GM12878 (cell line): ENCODE results near the gene ACKR2. TPM values are rescaled to one million over a fixed set of nuclear protein-coding genes. Genes with fewer than 3 reads are reported as not detected.

ENCODE experiments used
- ATAC-seq: fragments of 200-7000 bp; cut with Tn5 transposase; 3 replicates; pipeline ENCODE4 v1.9.1; 2020; ENCODE audit warnings: mild to moderate bottlenecking, moderate library complexity
- BruUV-seq: library from RNA; stranded (reverse); fragments of 400-500 nt; replicated peaks from 2 replicates; lab custom pipeline; 2021; lab: Mats Ljungman, UMichigan
- CTCF ChIA-PET: fragments of 300-600 bp; sonication (Branson Sonifier 250); formaldehyde crosslinking; extraction: SDS; loops from one replicate; lab custom pipeline; 2021; ENCODE audit warnings: inconsistent platforms; lab: Yijun Ruan, JAX
- POLR2A ChIA-PET: fragments of 350-600 bp; formaldehyde crosslinking; extraction: SDS; loops from one replicate; lab custom pipeline; 2021; ENCODE audit warnings: inconsistent platforms; lab: Charles Lee
- RAD21 ChIA-PET: fragments of 300-600 bp; sonication (Branson Sonifier 250); formaldehyde crosslinking; loops from one replicate; lab custom pipeline; 2023; ENCODE audit warnings: antibody characterized with exemption; ENCODE audit not compliant: unreplicated experiment; lab: Charles Lee
- SMC1A ChIA-PET: fragments of 300-600 bp; sonication (Branson Sonifier 250); formaldehyde crosslinking; loops from one replicate; lab custom pipeline; 2023; ENCODE audit not compliant: unreplicated experiment, uncharacterized antibody; lab: Charles Lee
- DNase-seq: peaks from one replicate; pipeline ENCODE4 v3.0.0-alpha.2; 2011; ENCODE audit warnings: low read depth, low spot score
- FAIRE-seq: peaks from 3 replicates; lab custom pipeline; 2011; peaks lifted over from hg19 to GRCh38; lab: Jason Lieb, UNC
- H2AFZ ChIP-seq: 2 replicates; pipeline ENCODE4 v1.6.0; 2011; ENCODE audit warnings: low read depth, low read length, control low read depth; ENCODE audit not compliant: control insufficient read depth
- H3K27ac ChIP-seq: 2 replicates; pipeline ENCODE4 v1.5.1; 2011; ENCODE audit warnings: control low read depth; ENCODE audit not compliant: control insufficient read depth, insufficient read depth
- H3K27me3 ChIP-seq, 2 experiments: replicated peaks in 1 of 2; 2 replicates each; pipeline versions ENCODE4 v1.6.0 to v1.6.1; 2011; ENCODE audit warnings: low read length in 1 of 2; ENCODE audit not compliant: control insufficient read depth in 2 of 2, insufficient read depth in 2 of 2
- H3K36me3 ChIP-seq, 2 experiments: 2 replicates each; pipeline ENCODE4 v1.5.1; 2011; ENCODE audit warnings: low read length in 1 of 2; ENCODE audit not compliant: control insufficient read depth in 2 of 2, insufficient read depth in 2 of 2
- H3K4me1 ChIP-seq: 2 replicates; pipeline ENCODE4 v1.6.1; 2011; ENCODE audit warnings: mild to moderate bottlenecking, low read length, moderate library complexity, mixed read lengths; ENCODE audit not compliant: control insufficient read depth, insufficient read depth
- H3K4me2 ChIP-seq: 2 replicates; pipeline ENCODE4 v1.6.0; 2011; ENCODE audit warnings: control low read depth; ENCODE audit not compliant: control insufficient read depth, insufficient read depth
- H3K4me3 ChIP-seq: fragments of 200-600 bp; sonication (generic); 2 replicates; pipeline ENCODE4 v1.5.1; 2016
- H3K79me2 ChIP-seq: 2 replicates; pipeline ENCODE4 v1.6.0; 2011; ENCODE audit warnings: low read length; ENCODE audit not compliant: control insufficient read depth, insufficient read depth
- H3K9ac ChIP-seq: 2 replicates; pipeline ENCODE4 v1.8.0; 2011; ENCODE audit warnings: low read length, control low read depth, mixed read lengths; ENCODE audit not compliant: control insufficient read depth, insufficient read depth
- H3K9me3 ChIP-seq: replicated peaks from 3 replicates; pipeline ENCODE4 v1.5.1; 2011; ENCODE audit warnings: mild to moderate bottlenecking, low read length; ENCODE audit not compliant: control insufficient read depth, insufficient read depth
- H4K20me1 ChIP-seq: 2 replicates; pipeline ENCODE4 v1.6.0; 2011; ENCODE audit not compliant: control insufficient read depth, insufficient read depth
- BACH1 ChIP-seq: fragments of 450-650 bp; IDR thresholded peaks from 2 replicates; pipeline ENCODE4 v1.6.1; 2017; ENCODE audit warnings: mild to moderate bottlenecking, borderline replicate concordance
- CBFB ChIP-seq: IDR thresholded peaks from 2 replicates; pipeline ENCODE4 v1.6.1; 2016; ENCODE audit warnings: antibody characterized with exemption, low read depth
- NFXL1 ChIP-seq: fragments of 450-650 bp; IDR thresholded peaks from 2 replicates; pipeline ENCODE4 v1.6.1; 2017; ENCODE audit warnings: antibody characterized with exemption, mild to moderate bottlenecking, borderline replicate concordance
- NR2C2 ChIP-seq: IDR thresholded peaks from 2 replicates; pipeline ENCODE4 v1.6.1; 2011; ENCODE audit warnings: borderline replicate concordance, low read depth; ENCODE audit not compliant: control insufficient read depth, insufficient read length
- ZNF24 ChIP-seq: fragments of 450-650 bp; IDR thresholded peaks from 2 replicates; pipeline ENCODE4 v1.6.1; 2017; ENCODE audit warnings: antibody characterized with exemption, mild to moderate bottlenecking
- in situ Hi-C: fragments of 300-500 bp; cut with MboI; formaldehyde crosslinking; loops from 9 replicates; pipeline ENCODE4 v1.14.3; 2018; ENCODE audit warnings: mixed read lengths
- intact Hi-C: fragments of 100-400 bp; cut with micrococcal nuclease; formaldehyde crosslinking; loops from one replicate; pipeline ENCODE4 v1.14.2; 2022; ENCODE audit not compliant: unreplicated experiment
- polyA plus RNA-seq, 11 experiments: library from polyadenylated mRNA; depleted of rRNA in 4 of 11; unstranded in 6 of 11; stranded (reverse) in 5 of 11; fragments of >200 nt; fragmentation: Nextera tagmentation in 4 of 11; fragmentation: Illumina TruSeq in 1 of 11; extraction: Ambion mirVana in 4 of 11; extraction: Trizol in 1 of 11; gene quantifications; 1 replicate in 1 of 11; 2 replicates in 10 of 11; pipeline versions ENCODE4 v1.2.1 to v1.2.3, GENCODE V29; 2011 to 2016; ENCODE audit warnings: inconsistent platforms in 2 of 11, missing spikeins in 2 of 11, low read depth in 1 of 11
- total RNA-seq, 4 experiments: library from RNA; depleted of rRNA in 3 of 4; stranded (reverse); fragments of >200 nt in 3 of 4; fragmentation: Illumina TruSeq in 1 of 4; extraction: Trizol in 1 of 4; gene quantifications; 2 replicates each; pipeline versions ENCODE4 v1.2.1 to v1.2.3, GENCODE V29; 2013 to 2021
- TF ChIP-seq, protein P1 (sequence below): IDR thresholded peaks from 2 replicates; pipeline ENCODE4 v1.6.1; 2012; ENCODE audit warnings: low read length, inconsistent platforms
- TF ChIP-seq, protein P2 (sequence below): IDR thresholded peaks from 2 replicates; pipeline ENCODE4 v1.6.1; 2011; ENCODE audit warnings: borderline replicate concordance, low read depth, mild to moderate bottlenecking, moderate library complexity, low read length; ENCODE audit not compliant: insufficient read depth, poor library complexity, severe bottlenecking
- TF ChIP-seq, protein P3 (sequence below): fragments of 450-650 bp; IDR thresholded peaks from 2 replicates; pipeline ENCODE4 v1.6.1; 2016; ENCODE audit warnings: mild to moderate bottlenecking, moderate library complexity, borderline replicate concordance
- TF ChIP-seq, protein P4 (sequence below): fragments of 450-650 bp; IDR thresholded peaks from 2 replicates; pipeline ENCODE4 v1.6.1; 2017; ENCODE audit warnings: antibody characterized with exemption, mild to moderate bottlenecking, moderate library complexity

ACKR2 gene
- total and polyA plus RNA-seq, 10 of the 15 experiments (the other 5 are each of a cell fraction or from before 2014, with no cell fraction given) = 0.05 to 0.91 (median 0.23) TPM; not detected in 2

DNA sequence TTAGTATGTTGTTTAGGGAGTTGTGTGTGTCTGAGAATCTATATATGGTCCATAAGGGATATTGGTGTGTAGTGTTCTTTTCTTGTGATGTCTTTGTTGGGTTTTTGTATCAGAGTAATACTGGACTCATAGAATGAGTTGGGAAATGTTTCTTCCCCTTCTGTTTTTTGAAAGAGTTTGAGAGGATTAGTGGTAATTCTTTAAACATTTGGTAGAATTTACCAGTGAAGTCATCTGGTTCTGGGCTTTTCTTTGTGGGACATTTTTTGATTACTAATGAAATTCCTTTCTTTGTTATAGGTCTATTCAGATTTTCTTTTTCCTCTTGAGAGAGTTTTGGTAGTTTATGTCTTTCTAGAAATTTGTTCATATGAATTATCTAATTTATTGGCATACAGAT is 16.9 kb downstream of the ACKR2 start (continued):
- TF ChIP-seq, protein P1, sequence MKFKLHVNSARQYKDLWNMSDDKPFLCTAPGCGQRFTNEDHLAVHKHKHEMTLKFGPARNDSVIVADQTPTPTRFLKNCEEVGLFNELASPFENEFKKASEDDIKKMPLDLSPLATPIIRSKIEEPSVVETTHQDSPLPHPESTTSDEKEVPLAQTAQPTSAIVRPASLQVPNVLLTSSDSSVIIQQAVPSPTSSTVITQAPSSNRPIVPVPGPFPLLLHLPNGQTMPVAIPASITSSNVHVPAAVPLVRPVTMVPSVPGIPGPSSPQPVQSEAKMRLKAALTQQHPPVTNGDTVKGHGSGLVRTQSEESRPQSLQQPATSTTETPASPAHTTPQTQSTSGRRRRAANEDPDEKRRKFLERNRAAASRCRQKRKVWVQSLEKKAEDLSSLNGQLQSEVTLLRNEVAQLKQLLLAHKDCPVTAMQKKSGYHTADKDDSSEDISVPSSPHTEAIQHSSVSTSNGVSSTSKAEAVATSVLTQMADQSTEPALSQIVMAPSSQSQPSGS = no peak
- TF ChIP-seq NFXL1 (no peak), ZNF24 (no peak)
- TF ChIP-seq, protein P2, sequence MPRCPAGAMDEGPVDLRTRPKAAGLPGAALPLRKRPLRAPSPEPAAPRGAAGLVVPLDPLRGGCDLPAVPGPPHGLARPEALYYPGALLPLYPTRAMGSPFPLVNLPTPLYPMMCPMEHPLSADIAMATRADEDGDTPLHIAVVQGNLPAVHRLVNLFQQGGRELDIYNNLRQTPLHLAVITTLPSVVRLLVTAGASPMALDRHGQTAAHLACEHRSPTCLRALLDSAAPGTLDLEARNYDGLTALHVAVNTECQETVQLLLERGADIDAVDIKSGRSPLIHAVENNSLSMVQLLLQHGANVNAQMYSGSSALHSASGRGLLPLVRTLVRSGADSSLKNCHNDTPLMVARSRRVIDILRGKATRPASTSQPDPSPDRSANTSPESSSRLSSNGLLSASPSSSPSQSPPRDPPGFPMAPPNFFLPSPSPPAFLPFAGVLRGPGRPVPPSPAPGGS = no peak

DNA sequence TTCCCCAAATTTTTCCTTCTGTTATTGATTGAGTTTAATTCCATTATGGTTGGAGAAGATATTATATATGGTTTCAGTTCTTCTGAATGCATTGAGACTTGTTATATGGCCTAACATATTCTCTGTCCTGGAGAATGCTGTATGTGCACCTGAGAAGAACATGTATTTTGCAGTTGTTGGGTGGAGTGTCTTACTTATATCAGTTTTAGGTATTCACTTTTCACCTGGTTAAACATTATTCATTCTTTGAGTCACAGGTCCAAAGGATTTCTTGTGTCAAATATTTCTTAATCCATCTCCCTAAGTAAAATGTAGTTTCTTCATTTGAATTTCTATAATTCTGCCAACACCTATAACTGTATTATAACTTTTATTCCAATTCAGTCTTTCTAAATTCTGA is 17.8 kb downstream of the ACKR2 start:
- no peak for DNase-seq
- no peak overlapping the region for H3K9ac ChIP-seq
- no peaks in the 10 kb centered on the region for H3K4me1 ChIP-seq
- H3K4me2 ChIP-seq = no peak overlapping the region
- no peak for FAIRE-seq
- H3K27me3 ChIP-seq = no peaks in the 10 kb centered on the region
- no peaks in the 10 kb centered on the region for H3K9me3 ChIP-seq
- no peak overlapping the region for H3K4me3 ChIP-seq
- H3K27ac ChIP-seq = no peak overlapping the region
- ChIA-PET POLR2A (no interaction called here), SMC1A (no interaction called here), RAD21 (no interaction called here), CTCF (no interaction called here)
- ATAC-seq = no peak
- H4K20me1 ChIP-seq = no peaks in the 10 kb centered on the region
- no peaks in the 10 kb centered on the region for H3K36me3 ChIP-seq
- H2AFZ ChIP-seq = no peak overlapping the region
- TF ChIP-seq NR2C2 (no peak), BACH1 (no peak), CBFB (no peak), NFXL1 (no peak)
- TF ChIP-seq, protein P3, sequence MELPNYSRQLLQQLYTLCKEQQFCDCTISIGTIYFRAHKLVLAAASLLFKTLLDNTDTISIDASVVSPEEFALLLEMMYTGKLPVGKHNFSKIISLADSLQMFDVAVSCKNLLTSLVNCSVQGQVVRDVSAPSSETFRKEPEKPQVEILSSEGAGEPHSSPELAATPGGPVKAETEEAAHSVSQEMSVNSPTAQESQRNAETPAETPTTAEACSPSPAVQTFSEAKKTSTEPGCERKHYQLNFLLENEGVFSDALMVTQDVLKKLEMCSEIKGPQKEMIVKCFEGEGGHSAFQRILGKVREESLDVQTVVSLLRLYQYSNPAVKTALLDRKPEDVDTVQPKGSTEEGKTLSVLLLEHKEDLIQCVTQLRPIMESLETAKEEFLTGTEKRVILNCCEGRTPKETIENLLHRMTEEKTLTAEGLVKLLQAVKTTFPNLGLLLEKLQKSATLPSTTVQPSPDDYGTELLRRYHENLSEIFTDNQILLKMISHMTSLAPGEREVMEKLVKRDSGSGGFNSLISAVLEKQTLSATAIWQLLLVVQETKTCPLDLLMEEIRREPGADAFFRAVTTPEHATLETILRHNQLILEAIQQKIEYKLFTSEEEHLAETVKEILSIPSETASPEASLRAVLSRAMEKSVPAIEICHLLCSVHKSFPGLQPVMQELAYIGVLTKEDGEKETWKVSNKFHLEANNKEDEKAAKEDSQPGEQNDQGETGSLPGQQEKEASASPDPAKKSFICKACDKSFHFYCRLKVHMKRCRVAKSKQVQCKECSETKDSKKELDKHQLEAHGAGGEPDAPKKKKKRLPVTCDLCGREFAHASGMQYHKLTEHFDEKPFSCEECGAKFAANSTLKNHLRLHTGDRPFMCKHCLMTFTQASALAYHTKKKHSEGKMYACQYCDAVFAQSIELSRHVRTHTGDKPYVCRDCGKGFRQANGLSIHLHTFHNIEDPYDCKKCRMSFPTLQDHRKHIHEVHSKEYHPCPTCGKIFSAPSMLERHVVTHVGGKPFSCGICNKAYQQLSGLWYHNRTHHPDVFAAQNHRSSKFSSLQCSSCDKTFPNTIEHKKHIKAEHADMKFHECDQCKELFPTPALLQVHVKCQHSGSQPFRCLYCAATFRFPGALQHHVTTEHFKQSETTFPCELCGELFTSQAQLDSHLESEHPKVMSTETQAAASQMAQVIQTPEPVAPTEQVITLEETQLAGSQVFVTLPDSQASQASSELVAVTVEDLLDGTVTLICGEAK = no peak
- TF ChIP-seq, protein P4, sequence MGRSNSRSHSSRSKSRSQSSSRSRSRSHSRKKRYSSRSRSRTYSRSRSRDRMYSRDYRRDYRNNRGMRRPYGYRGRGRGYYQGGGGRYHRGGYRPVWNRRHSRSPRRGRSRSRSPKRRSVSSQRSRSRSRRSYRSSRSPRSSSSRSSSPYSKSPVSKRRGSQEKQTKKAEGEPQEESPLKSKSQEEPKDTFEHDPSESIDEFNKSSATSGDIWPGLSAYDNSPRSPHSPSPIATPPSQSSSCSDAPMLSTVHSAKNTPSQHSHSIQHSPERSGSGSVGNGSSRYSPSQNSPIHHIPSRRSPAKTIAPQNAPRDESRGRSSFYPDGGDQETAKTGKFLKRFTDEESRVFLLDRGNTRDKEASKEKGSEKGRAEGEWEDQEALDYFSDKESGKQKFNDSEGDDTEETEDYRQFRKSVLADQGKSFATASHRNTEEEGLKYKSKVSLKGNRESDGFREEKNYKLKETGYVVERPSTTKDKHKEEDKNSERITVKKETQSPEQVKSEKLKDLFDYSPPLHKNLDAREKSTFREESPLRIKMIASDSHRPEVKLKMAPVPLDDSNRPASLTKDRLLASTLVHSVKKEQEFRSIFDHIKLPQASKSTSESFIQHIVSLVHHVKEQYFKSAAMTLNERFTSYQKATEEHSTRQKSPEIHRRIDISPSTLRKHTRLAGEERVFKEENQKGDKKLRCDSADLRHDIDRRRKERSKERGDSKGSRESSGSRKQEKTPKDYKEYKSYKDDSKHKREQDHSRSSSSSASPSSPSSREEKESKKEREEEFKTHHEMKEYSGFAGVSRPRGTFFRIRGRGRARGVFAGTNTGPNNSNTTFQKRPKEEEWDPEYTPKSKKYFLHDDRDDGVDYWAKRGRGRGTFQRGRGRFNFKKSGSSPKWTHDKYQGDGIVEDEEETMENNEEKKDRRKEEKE = no peak
- in situ Hi-C loops = no loop called here
- H3K79me2 ChIP-seq = no peaks in the 10 kb centered on the region
- BruUV-seq = no TSS peak
- intact Hi-C loops = no loop called here
